Measurements from ENCODE around the gene MAPRE2.

DNA sequence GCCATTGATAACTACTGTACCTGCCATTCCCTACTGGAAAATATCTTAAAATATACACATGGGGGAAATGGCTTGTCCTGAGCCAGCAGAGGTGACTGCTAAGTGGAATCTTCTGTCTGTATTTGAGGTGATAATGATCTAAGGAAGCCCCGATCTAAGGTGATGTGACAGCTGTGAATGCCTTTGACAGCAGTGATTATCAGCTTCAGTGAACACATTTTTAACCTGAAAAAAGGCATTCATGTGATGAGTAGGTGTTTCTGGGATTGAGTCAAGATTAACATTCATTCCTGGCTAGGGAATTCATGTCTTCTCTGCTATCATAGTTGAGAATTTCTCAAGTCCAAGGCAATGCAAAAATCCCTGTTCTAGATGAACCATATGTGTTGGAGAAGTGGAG, 9.1 kb upstream of the MAPRE2 start:
- TF ChIP-seq CTCF (IDR thresholded peaks at IDR 0.05) = no peak
- TF ChIP-seq POLR2A (IDR thresholded peaks at IDR 0.05) = no peak

Measured in heart left ventricle (tissue), 13 donors.